GM18526 (cell line): Measurements from ENCODE around the gene GRID2.

Experiments
- POLR2A ChIP-seq: IDR thresholded peaks from 3 replicates; pipeline ENCODE4 v1.6.1; 2011; ENCODE audit not compliant: insufficient read length; ENCODE audit errors: extremely low read depth

Gene GRID2

GRCh38 chr4:93513851-93514250 is 1210.1 kb downstream of the GRID2 start:
- no peak for TF ChIP-seq POLR2A

GRCh38 chr4:93515208-93515607 is 1211.4 kb downstream of the GRID2 start:
- no peak for TF ChIP-seq POLR2A

GRCh38 chr4:93529692-93530372 is 1226.1 kb downstream of the GRID2 start:
- TF ChIP-seq POLR2A: no peak

GRCh38 chr4:93532234-93532633 is 1228.5 kb downstream of the GRID2 start:
- no peak for TF ChIP-seq POLR2A

- no peak for TF ChIP-seq POLR2A
Observed at GRCh38 chr4:93540562-93540961, 1236.8 kb downstream of the GRID2 start.

- no peak for TF ChIP-seq POLR2A
Observed at GRCh38 chr4:93561842-93562241, 1258.1 kb downstream of the GRID2 start.

- TF ChIP-seq POLR2A: no peak
Observed at GRCh38 chr4:93568758-93569157, 1265.0 kb downstream of the GRID2 start.

GRCh38 chr4:93573285-93573684 is 1269.5 kb downstream of the GRID2 start:
- TF ChIP-seq POLR2A: no peak

GRCh38 chr4:93578942-93579341 is 1275.2 kb downstream of the GRID2 start:
- no peak for TF ChIP-seq POLR2A

GRCh38 chr4:93605163-93605562 is 1301.4 kb downstream of the GRID2 start:
- no peak for TF ChIP-seq POLR2A

- TF ChIP-seq POLR2A: no peak
Observed at GRCh38 chr4:93617606-93618005, 1313.8 kb downstream of the GRID2 start.

GRCh38 chr4:93633721-93634120 is 1330.0 kb downstream of the GRID2 start:
- no peak for TF ChIP-seq POLR2A

- TF ChIP-seq POLR2A: no peak
Observed at GRCh38 chr4:93635943-93636342, 1332.2 kb downstream of the GRID2 start.

- no peak for TF ChIP-seq POLR2A
Observed at GRCh38 chr4:93645120-93645519, 1341.4 kb downstream of the GRID2 start.

GRCh38 chr4:93646233-93646930 is 1342.6 kb downstream of the GRID2 start:
- TF ChIP-seq POLR2A: no peak

GRCh38 chr4:93648258-93648657 is 1344.5 kb downstream of the GRID2 start:
- no peak for TF ChIP-seq POLR2A

- no peak for TF ChIP-seq POLR2A
Observed at GRCh38 chr4:93649828-93650227, 1346.1 kb downstream of the GRID2 start.
